ENCODE data around the gene PLA2G3. TPM values are rescaled to one million over a fixed set of nuclear protein-coding genes. Genes with fewer than 3 reads are reported as not detected.

Gene PLA2G3
- total and polyA plus RNA-seq, 2 experiments from 2014 or later = 18.0 to 34.5 TPM

- no peak overlapping the region for H3K4me2 ChIP-seq
- ATAC-seq (no peak), DNase-seq (ENCODE audit: low spot score) (no peak)
- Mint-ChIP-seq H3K4me3 (no peak overlapping the region), H3K27me3 (ENCODE audit: insufficient read depth, low read depth, poor library complexity) (peaks cover 7% of the 10 kb centered on the region), H3K36me3 (ENCODE audit: low read depth) (peaks cover 29% of the 10 kb centered on the region), H3K9me3 (no peaks in the 10 kb centered on the region), H3K27ac (no peak overlapping the region), H3K4me1 (peaks cover 16% of the 10 kb centered on the region)
- peaks cover 6% of the 10 kb centered on the region; the same call in 1 of the 2 replicates for H4K20me1 ChIP-seq (replicated peaks; ENCODE audit: insufficient read depth)
- no peak overlapping the region for H3K27ac ChIP-seq (ENCODE audit: low read depth)
- H3K4me3 ChIP-seq = no peak overlapping the region
- H3K79me2 ChIP-seq (replicated peaks; ENCODE audit: insufficient read depth) = peaks cover 25% of the 10 kb centered on the region
- no peaks in the 10 kb centered on the region for H3F3A ChIP-seq (replicated peaks; ENCODE audit: low read depth)
- no peaks in the 10 kb centered on the region for H3K27me3 ChIP-seq (ENCODE audit: insufficient read depth)
- no peak for TF ChIP-seq REST (IDR thresholded peaks at IDR 0.05; ENCODE audit: unreplicated experiment)
- H3K4me1 ChIP-seq (ENCODE audit: insufficient read depth) = peaks cover 21% of the 10 kb centered on the region
- peaks cover 17% of the 10 kb centered on the region for H3K36me3 ChIP-seq (ENCODE audit: insufficient read depth)
- H2AFZ ChIP-seq = no peak overlapping the region
- H3K9me2 ChIP-seq (ENCODE audit: insufficient read depth) = no peaks in the 10 kb centered on the region
Measured at GRCh38 chr22:31136711-31137110, 3.6 kb downstream of the PLA2G3 start.

GRCh38 chr22:31136155-31136554 is 4.2 kb downstream of the PLA2G3 start:
- H3K4me2 ChIP-seq = no peak overlapping the region
- H2AFZ ChIP-seq = no peak overlapping the region
- peaks cover 7% of the 10 kb centered on the region for H3K27me3 Mint-ChIP-seq (ENCODE audit: insufficient read depth, low read depth, poor library complexity)
- peaks cover 21% of the 10 kb centered on the region for H3K4me1 ChIP-seq (ENCODE audit: insufficient read depth)
- H3K9me2 ChIP-seq (ENCODE audit: insufficient read depth) = no peaks in the 10 kb centered on the region
- no peaks in the 10 kb centered on the region for H3F3A ChIP-seq (replicated peaks; ENCODE audit: low read depth)
- no peak overlapping the region for H3K27ac ChIP-seq (ENCODE audit: low read depth)
- peaks cover 6% of the 10 kb centered on the region; the same call in 1 of the 2 replicates for H4K20me1 ChIP-seq (replicated peaks; ENCODE audit: insufficient read depth)
- peaks cover 16% of the 10 kb centered on the region for H3K4me1 Mint-ChIP-seq
- no peak overlapping the region for H3K4me3 ChIP-seq
- H3K79me2 ChIP-seq (replicated peaks; ENCODE audit: insufficient read depth) = peaks cover 25% of the 10 kb centered on the region
- H3K27ac Mint-ChIP-seq = no peak overlapping the region
- TF ChIP-seq NANOG (IDR thresholded peaks at IDR 0.05; ENCODE audit: borderline replicate concordance) = no peak
- TF ChIP-seq REST (IDR thresholded peaks at IDR 0.05; ENCODE audit: unreplicated experiment) = no peak
- no peak for TF ChIP-seq ZNF114 (CRISPR knock-in tag; IDR thresholded peaks at IDR 0.05)
- no peaks in the 10 kb centered on the region for H3K27me3 ChIP-seq (ENCODE audit: insufficient read depth)
- DNase-seq (ENCODE audit: low spot score) = no peak
- H3K36me3 Mint-ChIP-seq (ENCODE audit: low read depth) = peaks cover 29% of the 10 kb centered on the region
- H3K4me3 Mint-ChIP-seq = no peak overlapping the region
- ATAC-seq = no peak
- H3K9me3 Mint-ChIP-seq = no peaks in the 10 kb centered on the region
- peaks cover 17% of the 10 kb centered on the region for H3K36me3 ChIP-seq (ENCODE audit: insufficient read depth)

Measured in GM23338 (cell line).